C4-2B (cell line): ENCODE data around the gene ANKRD12.

ENCODE experiments used
- ZFX ChIP-seq: fragments of 450-650 bp; IDR thresholded peaks from 2 replicates; pipeline ENCODE4 v1.6.1; 2017
- TF ChIP-seq, protein P1 (sequence below): fragments of 450-650 bp; conservative IDR thresholded peaks from 2 replicates; pipeline ENCODE4 v1.5.1; 2017; ENCODE audit warnings: mild to moderate bottlenecking

DNA sequence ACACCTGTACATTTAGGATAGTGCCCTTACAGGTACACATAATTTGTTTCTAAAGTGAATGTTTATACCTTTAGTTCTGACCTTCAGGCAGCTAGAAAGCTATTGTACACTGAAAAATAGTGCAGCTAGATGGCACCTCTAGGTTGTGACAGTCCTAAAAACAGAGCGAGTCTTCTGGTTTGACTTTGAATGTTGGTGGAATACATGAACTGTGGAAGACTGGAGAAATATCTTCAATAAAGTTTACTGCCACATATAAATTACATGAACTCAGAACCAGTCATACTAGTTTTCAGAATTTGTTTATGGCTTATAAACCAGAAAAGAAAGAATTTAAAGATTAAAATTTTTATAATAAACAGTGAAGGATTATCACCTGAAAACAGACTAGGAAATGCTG, 139.3 kb downstream of the ANKRD12 start:
- TF ChIP-seq, protein P1, sequence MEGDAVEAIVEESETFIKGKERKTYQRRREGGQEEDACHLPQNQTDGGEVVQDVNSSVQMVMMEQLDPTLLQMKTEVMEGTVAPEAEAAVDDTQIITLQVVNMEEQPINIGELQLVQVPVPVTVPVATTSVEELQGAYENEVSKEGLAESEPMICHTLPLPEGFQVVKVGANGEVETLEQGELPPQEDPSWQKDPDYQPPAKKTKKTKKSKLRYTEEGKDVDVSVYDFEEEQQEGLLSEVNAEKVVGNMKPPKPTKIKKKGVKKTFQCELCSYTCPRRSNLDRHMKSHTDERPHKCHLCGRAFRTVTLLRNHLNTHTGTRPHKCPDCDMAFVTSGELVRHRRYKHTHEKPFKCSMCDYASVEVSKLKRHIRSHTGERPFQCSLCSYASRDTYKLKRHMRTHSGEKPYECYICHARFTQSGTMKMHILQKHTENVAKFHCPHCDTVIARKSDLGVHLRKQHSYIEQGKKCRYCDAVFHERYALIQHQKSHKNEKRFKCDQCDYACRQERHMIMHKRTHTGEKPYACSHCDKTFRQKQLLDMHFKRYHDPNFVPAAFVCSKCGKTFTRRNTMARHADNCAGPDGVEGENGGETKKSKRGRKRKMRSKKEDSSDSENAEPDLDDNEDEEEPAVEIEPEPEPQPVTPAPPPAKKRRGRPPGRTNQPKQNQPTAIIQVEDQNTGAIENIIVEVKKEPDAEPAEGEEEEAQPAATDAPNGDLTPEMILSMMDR: no peak; the same call in 1 of the 2 replicates
- TF ChIP-seq ZFX: no peak
